Measurements from ENCODE around the gene YPEL1. TPM values are rescaled to one million over a fixed set of nuclear protein-coding genes. Genes with fewer than 3 reads are reported as not detected.

The YPEL1 gene
- total RNA-seq, 1 donor = 2.2 TPM

DNA sequence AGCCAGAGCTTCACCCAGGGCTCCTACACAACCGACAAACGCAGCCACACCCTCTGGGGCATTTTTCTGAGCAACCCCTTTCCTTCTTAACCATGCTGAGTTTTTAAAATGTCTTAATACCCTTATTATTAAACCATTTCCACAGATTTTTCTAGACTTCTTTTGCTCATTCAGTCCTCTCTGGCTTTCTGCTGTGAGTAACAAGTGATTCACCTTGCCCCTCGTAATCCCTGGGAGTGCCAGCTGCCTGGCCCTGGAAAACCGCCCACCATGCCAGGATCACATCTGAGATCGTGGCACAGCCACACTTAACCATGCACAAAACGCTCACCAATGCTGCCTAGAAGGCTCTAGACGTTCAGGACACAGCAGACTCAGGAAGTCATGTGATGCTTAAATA, 25.4 kb downstream of the YPEL1 start:
- Histone ChIP-seq H3K4me2 (ENCODE audit: insufficient read depth, low read length) (no peak overlapping the region), H4K20me1 (ENCODE audit: insufficient read depth, low read length) (no peaks in the 10 kb centered on the region), H3K27me3 (ENCODE audit: insufficient read depth, low read length) (no peaks in the 10 kb centered on the region), H3K36me3 (ENCODE audit: insufficient read depth, low read length) (no peaks in the 10 kb centered on the region), H3K4me3 (ENCODE audit: insufficient read depth, low read length) (no peak overlapping the region), H3K4me1 (ENCODE audit: insufficient read depth, low read length) (peaks cover 13% of the 10 kb centered on the region), H2AFZ (ENCODE audit: low read length) (peak overlapping the region; percentile 21), H3K9me3 (ENCODE audit: low read depth, low read length) (no peaks in the 10 kb centered on the region), H3K79me2 (ENCODE audit: insufficient read depth, low read length) (no peaks in the 10 kb centered on the region), H3K27ac (ENCODE audit: low read depth, low read length) (no peak overlapping the region)
- DNase-seq (ENCODE audit: insufficient read length, low spot score, missing footprints) = peak; percentile 82
- TF ChIP-seq, protein P1, sequence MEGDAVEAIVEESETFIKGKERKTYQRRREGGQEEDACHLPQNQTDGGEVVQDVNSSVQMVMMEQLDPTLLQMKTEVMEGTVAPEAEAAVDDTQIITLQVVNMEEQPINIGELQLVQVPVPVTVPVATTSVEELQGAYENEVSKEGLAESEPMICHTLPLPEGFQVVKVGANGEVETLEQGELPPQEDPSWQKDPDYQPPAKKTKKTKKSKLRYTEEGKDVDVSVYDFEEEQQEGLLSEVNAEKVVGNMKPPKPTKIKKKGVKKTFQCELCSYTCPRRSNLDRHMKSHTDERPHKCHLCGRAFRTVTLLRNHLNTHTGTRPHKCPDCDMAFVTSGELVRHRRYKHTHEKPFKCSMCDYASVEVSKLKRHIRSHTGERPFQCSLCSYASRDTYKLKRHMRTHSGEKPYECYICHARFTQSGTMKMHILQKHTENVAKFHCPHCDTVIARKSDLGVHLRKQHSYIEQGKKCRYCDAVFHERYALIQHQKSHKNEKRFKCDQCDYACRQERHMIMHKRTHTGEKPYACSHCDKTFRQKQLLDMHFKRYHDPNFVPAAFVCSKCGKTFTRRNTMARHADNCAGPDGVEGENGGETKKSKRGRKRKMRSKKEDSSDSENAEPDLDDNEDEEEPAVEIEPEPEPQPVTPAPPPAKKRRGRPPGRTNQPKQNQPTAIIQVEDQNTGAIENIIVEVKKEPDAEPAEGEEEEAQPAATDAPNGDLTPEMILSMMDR (IDR thresholded peaks at IDR 0.05; ENCODE audit: extremely low read depth, low read depth, low read length) = no peak

DNA sequence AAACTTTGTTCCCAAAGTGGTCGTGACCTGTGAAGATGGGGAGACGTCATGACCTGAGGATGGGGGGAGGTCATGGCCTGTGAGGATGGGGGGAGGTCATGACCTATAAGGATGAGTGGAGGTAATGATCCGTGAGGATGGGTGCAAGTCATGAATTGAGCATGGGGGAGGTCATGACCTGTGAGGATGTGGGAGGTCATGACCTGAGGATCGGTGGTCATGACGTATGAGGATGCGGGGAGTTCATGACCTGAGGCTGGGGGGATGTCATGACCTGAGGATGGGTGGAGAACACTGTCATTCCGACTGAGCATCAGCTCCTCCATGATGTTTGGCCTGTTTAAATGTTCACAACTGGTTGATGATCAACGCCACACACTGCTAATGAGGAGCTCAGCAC, 25.9 kb downstream of the YPEL1 start:
- no peak for DNase-seq (ENCODE audit: insufficient read length, low spot score, missing footprints)
- Histone ChIP-seq H3K4me2 (ENCODE audit: insufficient read depth, low read length) (no peak overlapping the region), H3K79me2 (ENCODE audit: insufficient read depth, low read length) (no peaks in the 10 kb centered on the region), H2AFZ (ENCODE audit: low read length) (peak overlapping the region; percentile 21), H3K9me3 (ENCODE audit: low read depth, low read length) (no peaks in the 10 kb centered on the region), H3K36me3 (ENCODE audit: insufficient read depth, low read length) (no peaks in the 10 kb centered on the region), H4K20me1 (ENCODE audit: insufficient read depth, low read length) (no peaks in the 10 kb centered on the region), H3K27me3 (ENCODE audit: insufficient read depth, low read length) (no peaks in the 10 kb centered on the region), H3K4me1 (ENCODE audit: insufficient read depth, low read length) (peaks cover 13% of the 10 kb centered on the region), H3K27ac (ENCODE audit: low read depth, low read length) (no peak overlapping the region), H3K4me3 (ENCODE audit: insufficient read depth, low read length) (no peak overlapping the region)
- TF ChIP-seq, protein P1 (IDR thresholded peaks at IDR 0.05; ENCODE audit: extremely low read depth, low read depth, low read length) = no peak

DNA sequence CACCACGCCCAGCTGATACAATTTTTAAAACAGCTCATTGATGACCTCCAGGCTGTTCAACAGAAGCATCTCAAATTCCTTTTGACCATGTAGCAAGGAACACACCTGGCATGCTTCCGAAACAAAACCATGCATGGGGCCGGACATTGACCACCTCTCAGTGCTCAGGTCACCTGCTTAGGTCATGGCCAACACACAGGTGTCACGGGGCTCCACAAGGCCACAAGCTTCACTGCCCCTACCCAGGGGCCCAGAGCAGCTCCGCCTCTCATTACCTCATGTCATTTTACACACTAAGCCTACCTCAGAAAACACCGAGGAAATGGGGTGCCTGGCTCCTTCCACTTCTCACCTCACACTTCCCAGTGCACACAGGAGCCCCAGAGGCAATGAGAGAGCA, 26.6 kb downstream of the YPEL1 start:
- Histone ChIP-seq H4K20me1 (ENCODE audit: insufficient read depth, low read length) (no peaks in the 10 kb centered on the region), H3K4me3 (ENCODE audit: insufficient read depth, low read length) (no peak overlapping the region), H2AFZ (ENCODE audit: low read length) (no peak overlapping the region), H3K36me3 (ENCODE audit: insufficient read depth, low read length) (no peaks in the 10 kb centered on the region), H3K79me2 (ENCODE audit: insufficient read depth, low read length) (no peaks in the 10 kb centered on the region), H3K4me1 (ENCODE audit: insufficient read depth, low read length) (peaks cover 13% of the 10 kb centered on the region), H3K9me3 (ENCODE audit: low read depth, low read length) (no peaks in the 10 kb centered on the region), H3K4me2 (ENCODE audit: insufficient read depth, low read length) (no peak overlapping the region), H3K27ac (ENCODE audit: low read depth, low read length) (no peak overlapping the region), H3K27me3 (ENCODE audit: insufficient read depth, low read length) (no peaks in the 10 kb centered on the region)
- no peak for DNase-seq (ENCODE audit: insufficient read length, low spot score, missing footprints)
- TF ChIP-seq, protein P1 (IDR thresholded peaks at IDR 0.05; ENCODE audit: extremely low read depth, low read depth, low read length) = no peak

DNA sequence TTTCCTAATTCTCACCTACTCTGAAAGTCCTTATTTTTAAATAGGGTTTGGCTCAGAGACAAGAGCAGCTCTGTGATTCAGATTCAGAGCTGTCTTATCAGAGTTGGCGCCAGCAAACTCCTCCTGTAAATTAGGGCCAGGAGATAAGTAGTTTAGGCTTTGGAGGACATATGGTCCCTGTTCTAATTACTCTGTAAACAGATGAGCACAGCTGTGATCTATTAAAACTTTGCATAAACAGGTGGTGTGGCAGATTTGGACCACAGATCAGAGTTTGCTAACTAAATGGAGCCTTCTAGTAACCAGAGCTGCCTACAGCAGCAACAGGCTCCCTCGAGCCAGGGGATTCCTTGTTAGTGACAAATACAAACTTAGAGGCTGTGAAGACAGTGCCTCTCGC, 27.9 kb downstream of the YPEL1 start:
- Histone ChIP-seq H4K20me1 (ENCODE audit: insufficient read depth, low read length) (no peaks in the 10 kb centered on the region), H2AFZ (ENCODE audit: low read length) (no peak overlapping the region), H3K4me3 (ENCODE audit: insufficient read depth, low read length) (no peak overlapping the region), H3K4me2 (ENCODE audit: insufficient read depth, low read length) (no peak overlapping the region), H3K36me3 (ENCODE audit: insufficient read depth, low read length) (no peaks in the 10 kb centered on the region), H3K79me2 (ENCODE audit: insufficient read depth, low read length) (no peaks in the 10 kb centered on the region), H3K27ac (ENCODE audit: low read depth, low read length) (no peak overlapping the region), H3K4me1 (ENCODE audit: insufficient read depth, low read length) (peaks cover 10% of the 10 kb centered on the region), H3K9me3 (ENCODE audit: low read depth, low read length) (no peaks in the 10 kb centered on the region), H3K27me3 (ENCODE audit: insufficient read depth, low read length) (no peaks in the 10 kb centered on the region)
- TF ChIP-seq, protein P1 (IDR thresholded peaks at IDR 0.05; ENCODE audit: extremely low read depth, low read depth, low read length) = no peak
- peak; percentile 37 for DNase-seq (ENCODE audit: insufficient read length, low spot score, missing footprints)
